GM19372 (cell line): Measurements from ENCODE around the gene NACC1.

Source experiments
- ATAC-seq: cut with Tn5 transposase; IDR thresholded peaks from one replicate; pipeline ENCODE4 v1.9.1; 2021; ENCODE audit warnings: mild to moderate bottlenecking, low read depth, moderate library complexity; ENCODE audit not compliant: unreplicated experiment

The NACC1 gene

DNA sequence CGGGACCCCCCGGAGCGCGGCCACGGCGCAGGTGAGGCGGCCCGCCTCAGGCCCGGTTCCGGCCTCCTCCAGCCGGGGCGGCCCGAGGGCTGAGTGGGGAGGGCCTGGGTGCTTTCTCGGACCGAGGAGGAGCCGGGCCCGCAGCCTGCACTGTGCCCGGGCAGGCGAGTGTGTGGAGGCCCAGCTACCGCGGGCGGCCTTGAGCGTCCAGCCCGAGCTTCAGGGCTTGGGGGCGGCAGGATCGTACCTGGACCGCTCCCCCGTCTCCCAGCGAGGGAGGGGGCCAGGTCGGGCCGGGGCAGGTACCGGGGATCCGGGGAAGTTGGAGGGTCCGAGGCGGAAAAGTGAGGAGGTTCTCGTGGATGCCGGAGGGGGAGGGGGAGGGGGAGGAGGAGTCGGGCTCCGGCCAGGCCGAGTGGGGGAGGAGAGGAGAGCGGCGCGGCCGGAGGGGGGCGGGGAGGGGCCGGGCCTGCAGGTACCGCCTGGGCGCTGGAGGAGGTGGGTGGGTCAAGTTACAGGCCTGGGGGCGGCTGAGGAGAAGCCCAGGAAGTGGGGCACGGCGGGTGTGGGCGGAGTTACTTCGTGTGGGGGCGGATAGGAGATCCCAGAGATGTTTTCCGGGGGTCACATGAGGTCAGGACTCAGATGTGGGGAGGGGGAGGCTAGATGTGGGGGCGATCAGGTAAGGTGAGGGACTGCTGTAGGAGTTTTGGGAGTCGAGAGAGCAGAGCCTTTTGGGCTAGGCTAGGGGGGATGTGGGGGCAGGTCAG, 545 bp downstream of the NACC1 start:
- peak; percentile 4 for ATAC-seq

- ATAC-seq, result no peak
Measured at GRCh38 chr19:13119627-13120026, 1.6 kb downstream of the NACC1 start.

DNA sequence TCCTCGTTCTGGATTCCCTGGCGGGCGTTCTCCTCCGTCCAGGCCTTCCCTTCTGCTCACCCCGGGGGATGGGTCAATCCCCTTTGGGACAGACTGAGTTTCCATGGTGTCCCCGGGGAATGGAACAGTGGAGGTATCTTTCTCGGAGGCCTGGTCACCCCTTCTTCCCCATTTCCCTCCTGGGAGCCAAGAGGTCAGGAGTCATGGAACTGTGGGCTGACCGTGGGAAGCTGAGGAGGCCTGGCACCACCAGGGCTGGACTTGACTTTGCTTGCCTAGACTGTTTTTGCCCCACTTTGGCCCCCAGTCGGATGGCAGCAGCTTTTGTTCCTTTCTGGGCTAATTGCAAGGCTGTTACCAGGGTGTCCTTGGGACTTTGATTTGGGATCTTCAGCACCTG, 2.0 kb downstream of the NACC1 start:
- no peak for ATAC-seq

DNA sequence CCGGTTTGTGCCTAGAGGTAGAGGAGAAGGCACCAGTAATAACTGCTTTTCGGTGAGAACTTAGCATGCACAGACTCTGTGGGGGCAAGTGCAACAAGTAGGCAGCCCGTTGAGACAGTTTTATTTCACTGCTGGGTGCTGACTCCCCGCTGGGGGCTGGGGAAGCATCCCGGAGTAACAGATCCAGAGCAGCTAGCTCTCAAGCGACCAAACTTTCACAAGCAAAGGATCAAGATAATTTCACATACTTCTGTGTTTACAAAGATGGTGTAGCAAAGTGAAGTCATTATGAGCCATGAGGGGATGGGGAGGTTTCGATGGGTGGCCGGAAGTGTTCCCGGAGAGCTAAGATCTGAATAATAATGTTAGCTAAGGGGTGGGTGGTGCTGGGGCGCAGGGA, 2.8 kb downstream of the NACC1 start:
- ATAC-seq, result no peak

DNA sequence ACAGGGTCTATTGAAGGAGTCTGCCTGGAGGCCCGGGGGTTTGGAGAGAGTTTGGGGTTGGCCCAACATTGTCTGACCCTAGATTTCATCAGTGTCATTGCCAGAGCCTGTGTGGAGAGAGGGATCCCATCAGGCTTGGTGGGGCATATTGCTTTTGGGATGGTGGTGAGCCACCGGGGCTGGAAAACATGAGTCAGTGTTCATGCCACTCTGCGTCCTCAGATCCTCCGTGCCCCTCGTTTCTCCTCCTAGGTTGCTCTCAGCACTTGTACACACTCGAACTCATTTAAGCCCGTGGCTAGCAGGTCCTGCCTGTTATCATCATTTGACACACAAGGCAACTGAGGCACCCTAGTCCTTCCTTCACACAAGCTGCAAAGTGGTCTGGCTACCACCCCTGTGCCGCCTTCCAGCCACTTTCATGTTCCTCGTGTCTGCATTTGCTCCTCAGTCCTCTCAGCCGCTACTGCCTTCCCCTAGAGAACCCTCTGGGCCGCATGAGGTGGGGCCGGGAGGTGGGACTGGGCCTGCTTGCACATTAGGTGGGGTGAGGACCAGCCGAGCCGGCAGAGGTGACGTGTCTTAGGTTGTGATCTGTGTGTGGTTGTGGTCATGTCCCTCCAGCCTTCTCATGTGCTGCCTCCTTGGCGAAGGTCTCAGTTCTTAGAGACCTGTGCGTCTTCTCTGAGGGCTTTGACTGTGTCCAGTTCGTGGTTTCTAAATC, 3.6 kb downstream of the NACC1 start:
- ATAC-seq, result no peak

GRCh38 chr19:13122275-13122878, 4.3 kb downstream of the NACC1 start:
- no peak for ATAC-seq

DNA sequence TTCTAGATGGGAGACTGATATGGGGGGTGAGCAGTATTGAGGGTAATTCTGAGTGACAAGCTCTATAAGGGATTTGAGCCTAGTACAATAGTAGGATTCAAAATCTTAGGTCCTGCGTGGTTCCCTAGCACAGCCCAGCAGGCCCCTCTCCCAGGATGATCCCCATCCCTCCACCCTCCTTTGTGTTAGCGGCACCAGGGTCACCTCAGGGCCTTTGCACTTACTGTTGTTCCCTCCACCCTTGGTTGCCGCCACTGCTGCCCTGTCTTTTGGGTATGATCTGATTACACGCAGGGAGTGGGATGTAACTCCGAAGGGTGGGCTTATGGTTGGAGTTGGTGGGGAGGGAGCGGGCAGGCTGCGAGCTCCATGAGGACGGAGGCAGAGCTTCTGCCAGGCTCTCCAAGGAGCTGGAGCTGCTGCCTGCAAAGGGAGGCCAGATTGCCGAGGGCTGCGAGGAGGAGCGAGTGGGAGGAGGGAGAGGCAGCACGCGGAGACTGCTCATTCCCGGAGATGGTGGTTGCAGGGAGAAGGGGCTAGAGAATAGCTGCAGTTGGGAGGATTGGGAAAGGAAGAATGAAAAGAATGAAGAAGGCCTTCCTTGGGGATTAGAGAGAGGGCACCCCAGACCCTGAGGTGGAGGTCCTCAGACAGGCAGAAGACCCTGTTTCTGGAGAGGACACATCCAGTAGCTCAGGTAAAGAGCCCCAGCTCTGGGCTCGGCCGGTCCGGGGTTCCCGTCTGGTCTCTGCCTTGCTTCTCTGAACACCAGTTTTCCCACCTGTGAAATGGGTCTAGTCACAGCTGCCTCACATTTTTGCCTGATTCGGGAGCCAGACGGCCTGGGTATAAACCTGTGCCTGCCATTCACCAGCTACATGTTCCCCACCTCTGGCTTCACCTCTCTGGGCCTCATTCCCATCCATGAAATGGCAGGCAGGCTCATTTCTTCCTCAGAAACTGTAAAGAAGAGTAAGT, 5.2 kb downstream of the NACC1 start:
- ATAC-seq, result no peak

DNA sequence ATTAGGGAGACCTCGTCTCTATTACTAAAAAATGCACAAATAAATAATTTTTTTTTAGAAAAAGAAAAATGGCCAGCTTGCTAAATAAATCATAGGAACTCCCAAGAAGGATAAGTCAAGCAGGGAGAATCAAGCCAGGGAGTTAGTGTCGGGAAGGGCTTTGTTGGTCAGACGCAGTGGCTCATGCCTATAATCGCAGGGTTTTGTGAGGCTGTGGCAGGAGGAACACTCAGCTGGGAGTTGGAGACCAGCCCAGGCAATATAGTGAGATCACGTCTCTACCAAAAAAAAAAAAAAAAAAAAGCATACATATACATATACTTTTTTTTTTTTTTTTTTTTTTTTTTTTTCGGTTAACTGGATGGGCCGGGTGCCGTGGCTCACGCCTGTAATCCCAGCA, 9.0 kb downstream of the NACC1 start:
- ATAC-seq, result no peak

GRCh38 chr19:13127811-13128575, 9.9 kb downstream of the NACC1 start:
- no peak for ATAC-seq

DNA sequence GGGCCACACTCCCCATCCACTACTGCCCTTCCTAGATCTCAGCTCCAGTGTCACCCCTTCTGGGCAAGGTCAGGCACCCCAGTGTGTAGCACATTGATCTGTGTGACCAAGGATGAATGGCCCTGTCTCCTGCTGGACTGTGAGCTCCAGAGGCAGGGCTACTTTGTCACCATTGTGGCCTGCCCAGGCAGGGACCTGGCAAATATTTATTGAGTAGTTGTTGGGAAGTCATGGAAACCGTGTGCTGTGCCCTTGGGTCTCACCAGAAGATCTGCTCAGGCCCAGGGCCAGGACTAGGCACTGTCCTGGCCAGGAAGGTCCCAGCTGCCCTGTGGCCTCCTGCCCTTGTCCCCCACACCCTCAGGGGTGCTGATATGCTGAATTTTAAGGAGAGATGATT, 10.5 kb downstream of the NACC1 start:
- ATAC-seq, result no peak

DNA sequence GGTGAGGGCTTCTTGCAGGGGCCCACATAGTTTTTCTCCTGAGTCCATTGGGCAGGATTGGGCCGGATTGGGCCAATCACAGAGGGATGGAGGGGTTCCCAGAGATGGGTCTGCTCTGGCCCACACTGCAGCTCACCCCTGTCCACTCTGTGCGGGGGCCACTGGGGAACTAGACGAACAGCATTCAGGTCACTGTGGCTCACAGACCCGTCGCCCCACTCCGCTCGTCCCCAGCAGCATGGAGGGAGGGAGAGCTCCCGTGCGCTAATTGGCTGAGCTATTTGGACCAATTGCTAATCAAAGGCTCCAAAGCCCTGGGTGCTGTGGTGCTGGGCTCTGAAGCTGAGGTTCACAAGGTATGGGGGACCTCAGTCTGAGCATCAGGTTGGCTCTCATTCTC, 11.3 kb downstream of the NACC1 start:
- no peak for ATAC-seq

DNA sequence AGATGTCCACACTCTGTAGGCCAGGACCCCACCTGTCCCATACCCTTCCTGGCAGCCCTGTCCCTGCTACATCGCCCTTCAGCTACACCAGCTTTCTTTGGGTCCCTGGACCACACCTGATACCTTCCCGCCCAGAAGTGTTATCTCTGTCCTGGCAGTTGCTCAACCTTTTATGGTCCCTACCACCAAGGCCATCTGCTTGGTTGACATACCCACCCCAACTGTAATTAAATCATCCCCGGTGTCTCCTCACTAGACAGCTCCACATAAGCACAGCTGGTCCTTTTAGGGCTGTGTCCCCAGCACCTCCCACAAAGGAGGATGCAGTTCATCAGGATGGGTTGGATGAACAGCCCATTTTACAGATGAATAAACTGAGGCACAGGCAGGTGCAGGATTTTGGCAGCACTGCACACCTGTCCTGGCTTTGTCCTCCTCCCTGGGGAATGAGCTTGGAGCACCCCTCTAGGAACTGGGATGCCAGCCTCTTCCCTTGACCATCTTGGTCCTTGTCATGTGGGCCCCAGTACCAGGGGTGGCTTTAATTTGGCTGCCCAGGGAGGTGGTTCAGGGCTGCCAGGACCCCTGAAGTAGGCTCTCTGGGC, 12.9 kb downstream of the NACC1 start:
- ATAC-seq, result no peak

DNA sequence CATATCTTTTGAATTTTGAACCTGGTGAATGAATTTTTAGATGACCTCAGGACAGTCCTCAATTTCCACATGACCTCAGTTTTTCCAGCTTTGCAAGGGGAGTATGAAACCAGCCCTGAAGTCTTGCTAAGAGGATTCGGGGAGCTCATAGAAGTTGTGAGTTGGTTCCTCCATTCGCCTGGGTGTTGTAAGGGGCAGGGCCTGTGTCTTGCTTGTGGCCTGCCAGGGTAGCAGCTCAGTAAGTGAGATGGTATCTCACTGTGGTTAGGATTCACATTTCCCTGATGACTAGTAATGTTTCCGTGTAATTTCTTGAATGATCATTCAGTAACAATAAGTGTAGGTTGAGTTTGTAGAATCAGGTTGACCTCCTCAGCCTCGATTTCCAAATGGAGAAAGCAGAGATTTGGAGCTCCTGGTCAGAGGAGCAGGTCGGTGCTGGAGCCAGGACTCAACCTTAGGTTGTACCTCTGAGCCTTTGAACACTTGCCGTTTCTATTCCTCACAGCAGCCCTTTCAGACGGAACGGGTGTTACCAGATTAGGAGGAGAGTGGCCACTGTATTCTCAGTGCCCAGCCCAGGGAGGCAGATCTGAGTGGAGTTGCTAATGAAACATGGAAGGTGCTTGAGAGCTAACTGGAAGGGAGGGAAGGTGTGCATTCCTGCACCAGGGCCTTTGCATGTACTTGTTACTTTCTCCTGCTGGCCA, 14.6 kb downstream of the NACC1 start:
- no peak for ATAC-seq

- no peak for ATAC-seq
Measured at GRCh38 chr19:13133241-13133870, 15.3 kb downstream of the NACC1 start.

- ATAC-seq, result no peak
Measured at GRCh38 chr19:13134626-13135025, 16.6 kb downstream of the NACC1 start.

DNA sequence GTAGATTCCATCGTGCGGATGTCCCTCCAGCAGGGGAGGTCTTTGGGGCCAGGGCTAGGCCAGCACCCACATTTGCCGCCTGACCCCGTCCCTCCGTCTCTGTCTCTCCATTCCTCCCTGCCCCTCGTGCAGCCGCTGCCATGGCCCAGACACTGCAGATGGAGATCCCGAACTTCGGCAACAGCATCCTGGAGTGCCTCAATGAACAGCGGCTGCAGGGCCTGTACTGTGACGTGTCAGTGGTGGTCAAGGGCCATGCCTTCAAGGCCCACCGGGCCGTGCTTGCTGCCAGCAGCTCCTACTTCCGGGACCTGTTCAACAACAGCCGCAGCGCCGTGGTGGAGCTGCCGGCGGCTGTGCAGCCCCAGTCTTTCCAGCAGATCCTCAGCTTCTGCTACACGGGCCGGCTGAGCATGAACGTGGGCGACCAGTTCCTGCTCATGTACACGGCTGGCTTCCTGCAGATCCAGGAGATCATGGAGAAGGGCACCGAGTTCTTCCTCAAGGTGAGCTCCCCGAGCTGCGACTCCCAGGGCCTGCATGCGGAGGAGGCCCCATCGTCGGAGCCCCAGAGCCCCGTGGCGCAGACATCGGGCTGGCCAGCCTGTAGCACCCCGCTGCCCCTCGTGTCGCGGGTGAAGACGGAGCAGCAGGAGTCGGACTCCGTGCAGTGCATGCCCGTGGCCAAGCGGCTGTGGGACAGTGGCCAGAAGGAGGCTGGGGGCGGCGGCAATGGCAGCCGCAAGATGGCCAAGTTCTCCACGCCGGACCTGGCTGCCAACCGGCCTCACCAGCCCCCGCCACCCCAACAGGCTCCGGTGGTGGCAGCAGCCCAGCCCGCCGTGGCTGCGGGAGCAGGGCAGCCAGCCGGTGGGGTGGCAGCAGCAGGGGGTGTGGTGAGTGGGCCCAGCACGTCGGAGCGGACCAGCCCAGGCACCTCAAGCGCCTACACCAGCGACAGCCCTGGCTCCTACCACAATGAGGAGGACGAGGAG, 17.3 kb downstream of the NACC1 start:
- ATAC-seq, result no peak

DNA sequence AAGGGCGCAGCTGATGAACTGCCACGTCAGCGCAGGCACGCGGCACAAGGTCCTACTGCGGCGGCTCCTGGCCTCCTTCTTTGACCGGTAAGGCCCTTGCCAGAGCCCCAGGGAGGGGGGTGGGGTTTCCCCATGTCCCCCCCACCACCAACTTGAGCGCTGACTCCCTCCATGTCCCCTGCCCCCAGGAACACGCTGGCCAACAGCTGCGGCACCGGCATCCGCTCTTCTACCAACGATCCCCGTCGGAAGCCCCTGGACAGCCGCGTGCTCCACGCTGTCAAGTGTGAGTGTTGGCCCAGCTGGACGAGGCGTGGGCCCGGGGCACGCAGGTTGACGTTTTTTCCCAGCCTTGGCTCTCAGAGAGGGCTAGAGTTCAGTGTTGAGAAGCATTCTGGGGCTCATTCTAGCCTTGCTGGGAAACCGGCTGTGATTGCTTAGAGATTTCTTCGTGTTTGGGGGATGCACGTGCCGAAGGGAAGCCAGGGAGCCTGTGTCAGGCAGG, 19.3 kb downstream of the NACC1 start:
- ATAC-seq, result no peak
